Tibial nerve (tissue), 4 donors: ENCODE measurements around the gene MFSD11.

ENCODE experiments used
- EP300 ChIP-seq, 2 donors: sonication (generic); formaldehyde crosslinking; IDR thresholded peaks; one replicate each; pipeline ENCODE4 v1.6.1; 2017; ENCODE audit warnings: antibody characterized with exemption in 2 of 2, mild to moderate bottlenecking in 1 of 2
- POLR2A ChIP-seq, 2 donors: fragments of 450-650 bp; IDR thresholded peaks; one replicate each; pipeline ENCODE4 v1.6.1; 2017; ENCODE audit warnings: antibody characterized with exemption in 2 of 2, mild to moderate bottlenecking in 2 of 2, moderate library complexity in 2 of 2
- TF ChIP-seq, protein P1 (sequence below), 5 experiments: fragments of 200-600 bp in 3 of 5; fragments of 450-650 bp in 2 of 5; sonication (generic) in 3 of 5; IDR thresholded peaks; one replicate each; pipeline ENCODE4 v1.5.1; 2016 to 2019; ENCODE audit warnings: antibody characterized with exemption in 5 of 5, mild to moderate bottlenecking in 3 of 5, moderate library complexity in 2 of 5

GRCh38 chr17:76792348-76792747 lies 54.4 kb downstream of the MFSD11 start:
- TF ChIP-seq, protein P1, sequence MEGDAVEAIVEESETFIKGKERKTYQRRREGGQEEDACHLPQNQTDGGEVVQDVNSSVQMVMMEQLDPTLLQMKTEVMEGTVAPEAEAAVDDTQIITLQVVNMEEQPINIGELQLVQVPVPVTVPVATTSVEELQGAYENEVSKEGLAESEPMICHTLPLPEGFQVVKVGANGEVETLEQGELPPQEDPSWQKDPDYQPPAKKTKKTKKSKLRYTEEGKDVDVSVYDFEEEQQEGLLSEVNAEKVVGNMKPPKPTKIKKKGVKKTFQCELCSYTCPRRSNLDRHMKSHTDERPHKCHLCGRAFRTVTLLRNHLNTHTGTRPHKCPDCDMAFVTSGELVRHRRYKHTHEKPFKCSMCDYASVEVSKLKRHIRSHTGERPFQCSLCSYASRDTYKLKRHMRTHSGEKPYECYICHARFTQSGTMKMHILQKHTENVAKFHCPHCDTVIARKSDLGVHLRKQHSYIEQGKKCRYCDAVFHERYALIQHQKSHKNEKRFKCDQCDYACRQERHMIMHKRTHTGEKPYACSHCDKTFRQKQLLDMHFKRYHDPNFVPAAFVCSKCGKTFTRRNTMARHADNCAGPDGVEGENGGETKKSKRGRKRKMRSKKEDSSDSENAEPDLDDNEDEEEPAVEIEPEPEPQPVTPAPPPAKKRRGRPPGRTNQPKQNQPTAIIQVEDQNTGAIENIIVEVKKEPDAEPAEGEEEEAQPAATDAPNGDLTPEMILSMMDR (IDR thresholded peaks at IDR 0.05) = no peak
- no peak for TF ChIP-seq POLR2A (IDR thresholded peaks at IDR 0.05)
- no peak for TF ChIP-seq EP300 (IDR thresholded peaks at IDR 0.05)
